ENCODE measurements around the gene EPN1.
"Not testable (repeated sequence)": the region's sequence is repeated elsewhere in the genome, so short reads cannot be mapped to it uniquely, and the experiment has no call there.

EPN1 gene

DNA sequence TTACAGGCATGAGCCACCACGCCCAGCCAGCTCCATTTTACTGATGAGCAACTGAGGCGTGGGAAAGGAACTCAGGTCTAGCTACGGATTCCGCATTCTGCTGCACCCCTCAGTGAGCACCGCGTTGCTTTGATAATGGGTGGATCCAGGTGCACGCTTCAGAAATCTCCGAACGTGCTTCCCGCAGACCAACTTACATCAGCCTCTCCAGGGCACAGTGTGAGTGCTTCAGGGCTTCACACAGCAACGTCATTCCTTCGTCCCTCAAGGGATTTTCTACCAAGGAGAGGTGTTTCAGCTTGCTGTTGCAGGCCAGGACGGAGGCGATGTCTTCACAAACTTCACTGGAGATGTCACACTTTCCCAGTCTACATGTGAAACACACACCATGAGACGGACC lies 41.5 kb downstream of the EPN1 start:
- no peak for DNase-seq (ENCODE audit: low read depth in 2 of 2)
- TF ChIP-seq CTCF (IDR thresholded peaks at IDR 0.05; ENCODE audit: low read depth, low read length) = no peak
- no peak overlapping the region for H3K4me3 ChIP-seq (replicated peaks in 1 of 2; ENCODE audit: low read depth in 2 of 2, low read length in 2 of 2)

DNA sequence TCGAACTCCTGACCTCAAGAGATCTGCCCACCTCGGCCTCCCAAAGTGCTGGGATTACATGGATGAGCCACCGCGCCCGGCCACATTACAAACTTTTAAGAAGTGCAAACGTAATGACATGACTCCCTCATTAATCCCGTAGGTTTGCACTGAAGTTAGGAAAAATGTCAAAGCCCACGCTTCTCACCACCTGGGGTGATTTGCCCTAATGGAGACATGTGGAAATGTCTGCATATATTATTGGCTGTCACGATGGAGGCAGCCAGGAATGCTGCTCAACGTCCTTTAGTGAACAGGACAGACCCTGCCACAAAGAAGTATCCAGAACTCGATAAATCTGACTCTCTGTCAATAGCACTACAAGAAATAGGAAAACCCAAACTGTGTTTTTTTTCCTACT lies 42.2 kb downstream of the EPN1 start:
- TF ChIP-seq CTCF (IDR thresholded peaks at IDR 0.05; ENCODE audit: low read depth, low read length) = no peak

DNA sequence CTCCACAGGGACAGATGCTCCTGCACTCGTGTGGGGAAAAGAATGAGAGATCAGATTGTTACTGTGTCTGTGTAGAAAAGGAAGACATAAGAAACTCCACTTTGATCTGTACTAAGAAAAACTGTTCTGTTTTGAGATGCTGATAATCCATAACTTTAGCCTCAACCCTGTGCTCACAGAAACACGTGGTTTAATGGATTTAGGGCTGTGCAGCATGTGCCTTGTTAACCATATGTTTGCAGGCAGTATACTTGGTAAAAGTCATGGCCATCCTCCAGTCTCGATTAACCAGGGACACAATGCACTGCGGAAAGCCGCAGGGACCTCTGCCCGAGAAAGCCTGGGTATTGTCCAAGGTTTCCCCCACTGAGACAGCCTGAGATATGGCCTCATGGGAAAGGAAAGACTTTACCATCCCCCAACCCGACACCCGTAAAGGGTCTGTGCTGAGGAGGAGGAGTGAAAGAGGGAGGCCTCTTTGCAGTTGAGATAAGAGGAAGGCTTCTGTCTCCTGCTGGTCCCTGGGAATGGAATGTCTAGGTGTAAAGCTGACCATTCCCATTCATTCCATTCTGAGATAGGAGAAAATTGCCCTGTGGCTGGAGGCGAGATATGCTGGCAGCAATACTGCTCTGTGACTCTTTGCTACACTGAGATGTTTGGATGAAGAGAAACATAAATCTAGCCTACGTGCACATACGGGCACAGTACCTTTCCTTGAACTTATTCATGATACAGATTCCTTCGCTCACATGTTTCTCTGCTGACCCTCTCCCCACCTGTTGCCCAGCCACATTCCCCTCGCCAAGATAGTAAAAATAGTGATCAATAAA lies 43.1 kb downstream of the EPN1 start:
- H3K4me3 ChIP-seq (replicated peaks in 1 of 2; ENCODE audit: low read depth in 2 of 2, low read length in 2 of 2); DNase-seq (ENCODE audit: low read depth in 2 of 2): not testable (repeated sequence)

More for the DNA sequence above, 42.2 kb downstream of the EPN1 start:
- no peak for DNase-seq (ENCODE audit: low read depth in 2 of 2)
- no peak overlapping the region for H3K4me3 ChIP-seq (replicated peaks in 1 of 2; ENCODE audit: low read depth in 2 of 2, low read length in 2 of 2)

DNA sequence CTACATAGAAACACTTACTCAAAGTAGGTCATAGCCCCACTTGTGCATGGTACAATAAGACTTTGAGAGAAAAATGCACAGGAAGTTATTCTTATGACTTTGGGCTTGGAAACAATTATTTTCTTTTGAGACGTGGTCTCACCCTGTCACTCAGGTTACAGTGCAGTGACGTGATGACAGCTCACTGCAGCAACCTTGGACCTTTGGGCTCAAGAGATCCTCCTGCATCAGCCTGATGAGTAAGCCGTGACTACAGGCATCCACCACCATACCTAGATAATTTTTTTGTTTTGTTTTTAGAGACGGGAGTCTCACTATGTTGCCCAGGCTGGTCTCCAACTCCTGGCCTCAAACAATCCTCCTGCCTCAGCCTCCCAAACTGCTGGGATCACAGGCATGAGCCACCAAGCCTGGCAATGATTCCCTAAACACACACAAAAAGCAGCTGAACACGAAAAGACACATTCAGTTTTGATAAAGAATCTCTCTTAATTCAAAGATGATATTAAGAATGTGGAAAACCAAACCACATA lies 45.3 kb downstream of the EPN1 start:
- no peak for TF ChIP-seq CTCF (IDR thresholded peaks at IDR 0.05; ENCODE audit: low read depth, low read length)
- no peak overlapping the region for H3K4me3 ChIP-seq (replicated peaks in 1 of 2; ENCODE audit: low read depth in 2 of 2, low read length in 2 of 2)
- no peak for DNase-seq (ENCODE audit: low read depth in 2 of 2)

DNA sequence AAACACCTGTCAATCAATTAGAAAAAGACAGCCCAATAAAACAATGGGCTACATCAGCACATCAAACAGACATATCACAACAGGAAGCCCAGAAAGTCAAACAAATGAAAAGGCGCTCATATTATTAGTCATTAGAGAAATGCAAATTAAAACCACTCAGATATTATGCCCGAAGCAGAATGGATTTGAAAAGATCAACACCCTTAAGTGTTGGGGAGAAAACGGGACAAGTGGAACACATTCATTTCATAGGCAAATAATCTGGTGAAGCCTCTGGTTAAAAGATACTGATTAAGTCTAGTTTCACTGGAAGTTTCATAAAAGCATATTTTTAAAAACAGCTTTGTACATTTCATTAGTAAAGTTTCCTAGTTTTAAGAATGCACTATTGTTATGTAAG lies 45.8 kb downstream of the EPN1 start:
- no peak for TF ChIP-seq CTCF (IDR thresholded peaks at IDR 0.05; ENCODE audit: low read depth, low read length)
- no peak for DNase-seq (ENCODE audit: low read depth in 2 of 2)
- H3K4me3 ChIP-seq (replicated peaks in 1 of 2; ENCODE audit: low read depth in 2 of 2, low read length in 2 of 2) = no peak overlapping the region

DNA sequence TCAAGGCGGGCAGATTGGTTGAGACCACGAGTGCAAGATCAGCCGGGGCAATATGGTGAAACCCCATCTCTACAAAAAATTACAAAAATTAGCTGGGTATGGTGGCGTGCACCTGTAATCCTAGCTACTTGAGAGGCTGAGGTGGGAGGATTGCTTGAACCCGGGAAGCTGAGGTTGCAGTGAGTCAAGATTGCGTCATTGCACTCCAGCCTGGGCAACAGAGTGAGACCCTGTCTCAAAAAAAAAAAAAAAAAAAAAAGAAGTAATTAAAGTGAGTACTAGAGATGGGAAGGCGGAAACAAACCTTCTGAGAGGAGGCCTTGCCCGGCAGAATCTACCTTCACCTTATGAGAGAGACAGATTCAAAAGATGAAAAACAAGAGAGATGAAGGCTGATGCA lies 48.5 kb downstream of the EPN1 start:
- no peak overlapping the region for H3K4me3 ChIP-seq (replicated peaks in 1 of 2; ENCODE audit: low read depth in 2 of 2, low read length in 2 of 2)
- no peak for DNase-seq (ENCODE audit: low read depth in 2 of 2)
- TF ChIP-seq CTCF (IDR thresholded peaks at IDR 0.05; ENCODE audit: low read depth, low read length) = no peak

GRCh38 chr19:55730378-55730777 lies 55.4 kb downstream of the EPN1 start:
- not testable (repeated sequence) for DNase-seq (ENCODE audit: low read depth in 2 of 2); H3K4me3 ChIP-seq (replicated peaks in 1 of 2; ENCODE audit: low read depth in 2 of 2, low read length in 2 of 2)

- H3K4me3 ChIP-seq (replicated peaks in 1 of 2; ENCODE audit: low read depth in 2 of 2, low read length in 2 of 2) = no peak within 1 kb of the TSS
- no peak for TF ChIP-seq CTCF (IDR thresholded peaks at IDR 0.05; ENCODE audit: low read depth, low read length)
- no peak for DNase-seq (ENCODE audit: low read depth in 2 of 2)
These were observed 63.3 kb downstream of the EPN1 start, which contains the start of gene NLRP9 for GRCh38 chr19:55738302-55738701. Gene NLRP9, minus strand, starts transcription at chr19:55738402. Its CDS starts 28 bp downstream, at chr19:55738374.
